NCI-H2107 (cell line): Measurements from ENCODE around the gene COX19.

Experiments
- DNase-seq: peaks from one replicate; lab custom pipeline; 2025; lab: John Stamatoyannopoulos, UW

The COX19 gene

GRCh38 chr7:974820-975681, at the start of gene COX19:
Gene COX19, minus strand, starts transcription at chr7:975549. Its CDS starts 40 bp downstream, at chr7:975509.
- DNase-seq = peak; percentile 81

- DNase-seq = peak; percentile 91
These were observed 49.0 kb upstream of the COX19 start for GRCh38 chr7:1024331-1024841.

DNA sequence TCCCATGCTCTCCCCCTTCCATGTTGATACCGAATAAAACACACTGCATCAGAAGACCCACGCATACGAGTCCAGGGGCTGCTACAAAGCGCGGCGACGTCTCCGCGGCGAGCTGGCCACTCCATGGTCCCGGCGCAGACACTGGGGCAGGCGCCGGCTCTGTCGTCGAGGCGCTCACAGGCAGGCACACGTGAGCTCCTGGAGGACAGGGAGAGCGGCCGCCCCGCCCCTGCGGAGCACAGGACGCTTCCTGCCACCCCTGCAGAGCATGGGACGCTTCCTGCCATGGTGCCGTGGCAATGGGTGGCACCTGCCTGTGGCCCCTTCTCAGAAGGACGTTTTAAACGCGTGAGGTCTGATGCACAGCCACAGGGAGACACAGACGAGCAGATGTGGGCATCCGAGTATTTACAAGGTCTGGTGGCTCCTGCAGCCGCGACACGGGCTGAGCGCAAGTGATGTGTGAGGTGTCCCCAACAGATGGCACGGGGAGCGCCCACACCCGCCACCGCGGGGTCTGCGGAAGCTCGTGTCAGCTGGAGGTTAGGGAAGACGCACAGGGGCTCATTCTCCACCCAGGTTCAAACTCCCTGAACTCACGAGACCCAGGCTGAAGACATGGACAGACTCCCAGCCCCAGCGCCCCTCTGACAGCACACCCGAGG, 47.6 kb upstream of the COX19 start:
- DNase-seq = no peak

DNA sequence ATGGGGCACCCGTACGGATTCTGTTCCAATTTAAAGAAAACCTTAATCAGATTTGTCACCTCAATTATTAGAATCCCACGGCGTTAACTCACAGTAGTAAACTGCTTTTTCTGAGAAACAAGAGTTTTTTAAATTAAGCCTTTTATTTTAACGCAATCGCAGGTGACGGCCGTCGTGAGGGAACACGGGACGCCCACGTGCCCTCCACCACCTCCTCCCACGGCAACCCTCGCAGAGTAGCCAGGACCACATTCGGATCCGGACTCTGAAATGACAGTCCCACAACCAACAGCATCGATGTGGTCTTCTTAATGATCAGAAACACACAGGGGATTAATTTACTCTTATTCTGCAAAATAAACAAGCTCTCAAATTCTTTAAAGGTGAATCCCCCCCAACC, 47.0 kb upstream of the COX19 start:
- no peak for DNase-seq

DNA sequence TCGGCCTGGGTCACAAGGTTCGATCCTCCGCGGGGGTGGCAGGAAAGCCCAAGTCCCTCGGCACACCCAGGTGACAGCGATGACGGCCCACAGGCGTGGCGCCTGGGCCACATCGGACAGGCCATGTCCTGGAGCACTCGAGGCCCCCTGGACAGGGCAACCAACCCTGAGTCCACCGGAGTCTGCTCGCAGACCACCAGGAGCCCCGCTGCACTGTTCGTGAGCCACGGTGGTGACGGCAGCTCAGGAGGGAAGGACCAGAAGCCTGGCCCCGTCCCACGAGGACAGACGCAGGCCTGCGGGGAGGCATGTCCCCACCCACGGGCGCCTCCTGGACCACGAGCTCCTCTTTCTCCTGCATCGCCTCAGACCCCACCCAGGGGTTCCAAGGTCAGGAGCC, 46.6 kb upstream of the COX19 start:
- no peak for DNase-seq

DNA sequence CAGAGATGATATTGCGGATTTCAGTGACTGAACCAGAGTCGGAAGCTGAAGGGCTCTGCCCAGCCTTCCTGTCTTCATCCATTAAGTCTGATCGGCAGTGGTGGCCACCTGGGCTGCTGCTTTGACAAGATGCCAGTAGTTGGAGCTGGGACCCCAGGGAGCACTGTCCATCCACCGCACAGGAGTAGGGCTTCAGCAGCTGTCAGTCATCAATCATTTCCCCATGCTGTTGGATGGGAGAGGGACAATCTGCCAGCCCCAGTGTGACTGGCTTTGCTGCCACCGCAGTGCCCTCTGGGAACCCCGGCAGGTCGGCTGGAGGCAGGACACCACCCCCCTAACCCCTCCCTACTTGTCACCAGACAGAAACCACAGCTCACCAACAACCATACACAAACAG, 46.0 kb upstream of the COX19 start:
- DNase-seq = no peak

DNA sequence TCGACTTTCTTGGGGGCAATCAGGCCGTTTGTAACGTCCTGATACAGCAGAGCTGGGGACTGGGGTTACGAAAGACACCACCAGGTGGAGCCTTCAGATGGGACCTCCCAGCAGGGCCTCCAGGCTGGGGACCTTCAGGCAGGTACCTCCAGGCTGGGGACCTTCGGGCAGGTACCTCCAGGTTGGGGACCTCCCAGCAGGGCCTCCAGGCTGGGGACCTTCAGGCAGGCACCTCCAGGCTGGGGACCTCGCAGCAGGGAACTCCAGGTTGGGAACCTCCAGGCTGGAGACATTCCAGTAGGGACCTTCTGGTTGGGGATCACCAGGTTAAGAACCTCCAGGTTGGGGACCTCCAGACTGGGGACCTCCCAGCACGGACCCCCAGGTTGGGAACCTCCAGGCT, 45.5 kb upstream of the COX19 start:
- no peak for DNase-seq

DNA sequence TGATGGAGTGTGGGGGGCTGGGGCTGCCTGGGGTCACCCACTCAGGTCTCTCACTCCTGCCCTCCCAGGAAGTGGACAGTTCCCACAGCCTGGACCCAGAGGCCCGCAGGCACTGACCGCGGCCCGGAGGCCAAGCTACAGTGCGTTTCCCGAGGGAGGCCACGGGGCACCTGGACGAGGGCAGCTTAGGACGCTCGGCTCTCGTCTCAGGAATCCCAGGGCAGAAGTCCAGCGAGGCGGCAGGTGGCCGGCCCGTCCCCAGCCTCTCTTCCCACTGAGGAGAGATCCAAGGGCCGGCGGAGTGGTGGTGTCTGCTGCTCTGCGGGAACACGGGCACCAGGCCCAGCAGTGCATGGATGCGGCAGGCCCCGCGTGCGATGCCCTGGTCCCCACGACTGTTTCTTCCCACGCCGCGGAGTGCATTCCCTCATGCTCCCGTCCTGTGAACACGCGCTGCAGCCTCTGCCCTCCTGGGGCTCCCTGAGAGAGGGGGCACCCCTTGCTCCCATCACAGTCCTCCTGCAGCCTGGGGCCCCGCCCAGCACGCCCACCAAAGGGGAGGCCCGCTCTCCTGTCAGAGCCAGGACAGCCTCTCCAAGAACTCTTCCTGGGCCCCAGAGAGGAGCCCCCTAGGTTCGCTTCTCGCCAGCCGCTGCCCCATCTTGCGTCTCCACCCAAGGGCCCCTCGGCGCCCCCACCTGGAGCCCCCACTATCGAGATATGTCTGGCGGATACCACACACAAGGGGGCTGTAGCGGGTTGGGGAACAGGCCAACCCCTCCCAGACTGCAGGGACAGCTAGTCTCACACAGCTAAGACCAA, 44.7 kb upstream of the COX19 start:
- DNase-seq = no peak

- no peak for DNase-seq
These were observed 44.0 kb upstream of the COX19 start for GRCh38 chr7:1019255-1019785.

- DNase-seq = no peak
These were observed 43.0 kb upstream of the COX19 start for GRCh38 chr7:1018334-1018695.

DNA sequence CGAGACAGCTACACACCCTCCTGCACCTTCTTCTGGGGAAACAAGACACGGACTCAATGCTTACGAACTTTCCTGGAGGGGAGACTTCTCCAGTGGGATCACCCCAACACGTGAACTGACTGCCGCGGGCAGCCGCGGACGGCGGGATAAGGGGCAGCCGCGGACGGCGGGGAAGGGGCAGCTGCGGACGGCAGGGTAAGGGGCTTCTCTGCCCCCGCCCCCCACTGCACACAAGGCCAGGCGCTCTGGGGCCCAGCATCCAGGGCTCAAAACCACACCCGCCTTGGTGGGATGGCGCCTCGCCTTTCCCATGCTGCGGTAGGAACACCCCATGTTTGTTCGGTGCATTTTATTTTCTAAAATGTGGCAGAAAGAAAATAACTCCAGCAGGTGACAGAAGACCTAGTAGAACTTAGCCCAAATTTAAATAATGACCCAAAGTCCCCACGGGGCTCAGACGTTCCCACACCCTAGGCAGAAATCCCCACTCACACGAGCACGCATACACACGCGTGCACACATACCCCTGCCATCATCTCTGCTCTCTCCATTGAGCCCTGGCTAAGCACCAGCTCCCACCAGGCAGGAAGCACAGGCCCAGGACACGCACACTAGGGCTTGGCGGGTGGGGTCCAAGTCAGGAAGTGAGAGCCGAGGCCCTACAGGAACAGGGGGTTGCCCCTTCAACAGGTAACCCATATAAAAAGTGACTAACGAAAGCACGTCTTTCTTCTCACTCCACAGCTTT, 42.4 kb upstream of the COX19 start:
- DNase-seq = no peak

GRCh38 chr7:1016577-1017531, 41.5 kb upstream of the COX19 start:
- DNase-seq = no peak

- peak; percentile 47 for DNase-seq
These were observed 40.1 kb upstream of the COX19 start for GRCh38 chr7:1015196-1016121.

DNA sequence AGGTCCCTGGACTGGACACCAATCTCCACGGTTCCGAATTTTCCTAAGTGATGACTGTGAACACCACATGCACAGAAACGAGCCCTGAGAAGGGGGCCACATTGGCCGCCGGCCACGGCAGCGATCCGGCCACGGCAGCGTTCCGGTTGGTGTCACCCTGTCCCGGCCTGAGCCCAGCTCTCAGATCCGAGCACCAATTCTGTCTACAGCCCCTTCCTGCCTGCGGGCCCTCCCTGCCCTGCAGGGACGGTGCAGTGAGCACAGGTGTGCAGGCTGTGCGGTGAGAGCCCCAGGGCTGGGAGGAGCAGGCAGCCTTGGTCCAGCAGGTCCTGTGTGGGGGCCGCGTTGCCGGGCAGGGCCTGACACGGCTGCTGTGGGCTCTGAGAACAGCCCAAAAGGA, 39.3 kb upstream of the COX19 start:
- DNase-seq = no peak

GRCh38 chr7:1013581-1013980, 38.2 kb upstream of the COX19 start:
- no peak for DNase-seq

DNA sequence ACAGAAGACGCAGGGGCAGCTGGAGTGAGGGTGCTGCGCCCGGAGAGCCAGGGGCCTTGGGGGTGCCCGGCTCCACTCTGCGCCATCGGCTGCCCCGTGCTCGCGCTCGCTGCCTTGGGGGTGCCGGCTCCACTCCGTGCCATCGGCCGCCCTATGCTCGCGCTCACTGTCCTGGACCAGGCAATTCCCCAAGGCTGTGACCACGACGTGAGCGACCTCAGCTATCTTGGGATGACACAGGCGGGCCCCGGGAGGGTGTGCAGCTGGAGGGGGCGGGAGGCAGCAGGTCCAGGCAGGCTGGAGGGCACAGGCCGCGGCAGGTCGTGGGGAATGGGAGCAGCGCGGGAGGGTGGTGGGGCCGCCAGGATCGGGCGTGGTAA, 37.4 kb upstream of the COX19 start:
- DNase-seq = no peak

- DNase-seq = no peak
These were observed 36.8 kb upstream of the COX19 start for GRCh38 chr7:1012004-1012715.

GRCh38 chr7:1011297-1012003, 36.1 kb upstream of the COX19 start:
- DNase-seq = no peak
